Activated naive CD8-positive, alpha-beta T cell treated with anti-CD3 and anti-CD28 coated beads, Interleukin-2, amount 50 U/mL, for 24 hours (primary cell): ENCODE measurements around the gene HYDIN.
"Not testable (repeated sequence)": the region's sequence is repeated elsewhere in the genome, so short reads cannot be mapped to it uniquely, and the experiment has no call there.

Source experiments
- ATAC-seq: fragments of 150-1000 bp; cut with Tn5 transposase; one replicate; pipeline ENCODE4 v1.10.0; 2021
- DNase-seq: peaks from one replicate; pipeline ENCODE4 v3.0.0; 2021
- H3K27ac Mint-ChIP-seq: one replicate; pipeline ENCODE4 v1.8.0; 2021; ENCODE audit warnings: mild to moderate bottlenecking, mixed read lengths
- H3K27me3 Mint-ChIP-seq: one replicate; pipeline ENCODE4 v1.8.0; 2021; ENCODE audit warnings: mixed read lengths
- H3K36me3 Mint-ChIP-seq: one replicate; pipeline ENCODE4 v1.8.0; 2021; ENCODE audit warnings: low read depth, mixed read lengths
- H3K4me1 Mint-ChIP-seq: one replicate; pipeline ENCODE4 v1.8.0; 2021; ENCODE audit warnings: mixed read lengths
- H3K4me3 Mint-ChIP-seq: one replicate; pipeline ENCODE4 v1.8.0; 2021; ENCODE audit warnings: mild to moderate bottlenecking, moderate library complexity, mixed read lengths
- H3K9me3 Mint-ChIP-seq: one replicate; pipeline ENCODE4 v1.8.0; 2021; ENCODE audit warnings: mixed read lengths

Gene HYDIN

GRCh38 chr16:71105881-71106280, 124.6 kb downstream of the HYDIN start:
- not testable (repeated sequence) for H3K4me3 Mint-ChIP-seq, H3K27me3 Mint-ChIP-seq, H3K36me3 Mint-ChIP-seq, DNase-seq, H3K27ac Mint-ChIP-seq, H3K4me1 Mint-ChIP-seq, H3K9me3 Mint-ChIP-seq, ATAC-seq

GRCh38 chr16:71083573-71083972, 146.9 kb downstream of the HYDIN start:
- not testable (repeated sequence) for H3K4me3 Mint-ChIP-seq, DNase-seq, H3K27ac Mint-ChIP-seq

GRCh38 chr16:71080777-71081176, 149.7 kb downstream of the HYDIN start:
- not testable (repeated sequence) for ATAC-seq, H3K36me3 Mint-ChIP-seq, H3K27me3 Mint-ChIP-seq

More at GRCh38 chr16:71083573-71083972, 146.9 kb downstream of the HYDIN start:
- not testable (repeated sequence) for H3K27me3 Mint-ChIP-seq, H3K4me1 Mint-ChIP-seq, H3K36me3 Mint-ChIP-seq, H3K9me3 Mint-ChIP-seq, ATAC-seq

GRCh38 chr16:71080262-71080661, 150.3 kb downstream of the HYDIN start:
- DNase-seq, H3K27ac Mint-ChIP-seq, H3K36me3 Mint-ChIP-seq, H3K4me3 Mint-ChIP-seq, H3K27me3 Mint-ChIP-seq, H3K4me1 Mint-ChIP-seq, ATAC-seq, H3K9me3 Mint-ChIP-seq: not testable (repeated sequence)

More at GRCh38 chr16:71080777-71081176, 149.7 kb downstream of the HYDIN start:
- H3K4me3 Mint-ChIP-seq, DNase-seq, H3K4me1 Mint-ChIP-seq, H3K9me3 Mint-ChIP-seq, H3K27ac Mint-ChIP-seq: not testable (repeated sequence)

GRCh38 chr16:71070651-71071050, 159.9 kb downstream of the HYDIN start:
- not testable (repeated sequence) for H3K27me3 Mint-ChIP-seq, H3K9me3 Mint-ChIP-seq, H3K27ac Mint-ChIP-seq, H3K4me3 Mint-ChIP-seq, ATAC-seq, H3K36me3 Mint-ChIP-seq, DNase-seq, H3K4me1 Mint-ChIP-seq

GRCh38 chr16:71069842-71070241, 160.7 kb downstream of the HYDIN start:
- H3K27ac Mint-ChIP-seq, H3K4me3 Mint-ChIP-seq, DNase-seq, H3K27me3 Mint-ChIP-seq, H3K36me3 Mint-ChIP-seq, H3K9me3 Mint-ChIP-seq, ATAC-seq, H3K4me1 Mint-ChIP-seq: not testable (repeated sequence)

GRCh38 chr16:71053897-71054609, 176.5 kb downstream of the HYDIN start:
- H3K27me3 Mint-ChIP-seq, ATAC-seq, H3K36me3 Mint-ChIP-seq, H3K4me3 Mint-ChIP-seq, H3K4me1 Mint-ChIP-seq, DNase-seq, H3K27ac Mint-ChIP-seq, H3K9me3 Mint-ChIP-seq: not testable (repeated sequence)

- not testable (repeated sequence) for H3K27me3 Mint-ChIP-seq, H3K36me3 Mint-ChIP-seq, DNase-seq, H3K27ac Mint-ChIP-seq, H3K4me1 Mint-ChIP-seq, H3K4me3 Mint-ChIP-seq, H3K9me3 Mint-ChIP-seq, ATAC-seq
These were observed 180.2 kb downstream of the HYDIN start for GRCh38 chr16:71050307-71050706.

- H3K4me1 Mint-ChIP-seq, H3K27ac Mint-ChIP-seq, H3K36me3 Mint-ChIP-seq, ATAC-seq, H3K27me3 Mint-ChIP-seq, H3K4me3 Mint-ChIP-seq, DNase-seq, H3K9me3 Mint-ChIP-seq: not testable (repeated sequence)
These were observed 191.0 kb downstream of the HYDIN start for GRCh38 chr16:71039368-71040111.

- DNase-seq, H3K27ac Mint-ChIP-seq, H3K4me1 Mint-ChIP-seq, H3K4me3 Mint-ChIP-seq, H3K36me3 Mint-ChIP-seq, H3K9me3 Mint-ChIP-seq, ATAC-seq, H3K27me3 Mint-ChIP-seq: not testable (repeated sequence)
These were observed 192.1 kb downstream of the HYDIN start for GRCh38 chr16:71038421-71038820.

GRCh38 chr16:71037987-71038386, 192.5 kb downstream of the HYDIN start:
- H3K4me1 Mint-ChIP-seq, H3K27me3 Mint-ChIP-seq, H3K27ac Mint-ChIP-seq, H3K4me3 Mint-ChIP-seq, H3K9me3 Mint-ChIP-seq, H3K36me3 Mint-ChIP-seq, ATAC-seq, DNase-seq: not testable (repeated sequence)

GRCh38 chr16:71028032-71028727, 202.3 kb downstream of the HYDIN start:
- not testable (repeated sequence) for H3K4me3 Mint-ChIP-seq, H3K9me3 Mint-ChIP-seq, H3K27me3 Mint-ChIP-seq, H3K27ac Mint-ChIP-seq, DNase-seq, H3K4me1 Mint-ChIP-seq, ATAC-seq, H3K36me3 Mint-ChIP-seq

- H3K27ac Mint-ChIP-seq, DNase-seq, H3K27me3 Mint-ChIP-seq, H3K4me3 Mint-ChIP-seq, H3K9me3 Mint-ChIP-seq, H3K36me3 Mint-ChIP-seq, H3K4me1 Mint-ChIP-seq, ATAC-seq: not testable (repeated sequence)
These were observed 203.0 kb downstream of the HYDIN start for GRCh38 chr16:71027511-71027910.

GRCh38 chr16:71023851-71024439, 206.6 kb downstream of the HYDIN start:
- not testable (repeated sequence) for H3K27ac Mint-ChIP-seq, H3K27me3 Mint-ChIP-seq, DNase-seq, ATAC-seq, H3K4me1 Mint-ChIP-seq, H3K36me3 Mint-ChIP-seq, H3K4me3 Mint-ChIP-seq, H3K9me3 Mint-ChIP-seq
